GM12874 (cell line): ENCODE data around the gene TRPM3.

Experiments used
- CTCF ChIP-seq: IDR thresholded peaks from 2 replicates; pipeline ENCODE4 v1.5.1; 2011; ENCODE audit warnings: low read depth, mild to moderate bottlenecking, control low read depth, low read length, moderate library complexity; ENCODE audit not compliant: insufficient read depth

Gene TRPM3

DNA sequence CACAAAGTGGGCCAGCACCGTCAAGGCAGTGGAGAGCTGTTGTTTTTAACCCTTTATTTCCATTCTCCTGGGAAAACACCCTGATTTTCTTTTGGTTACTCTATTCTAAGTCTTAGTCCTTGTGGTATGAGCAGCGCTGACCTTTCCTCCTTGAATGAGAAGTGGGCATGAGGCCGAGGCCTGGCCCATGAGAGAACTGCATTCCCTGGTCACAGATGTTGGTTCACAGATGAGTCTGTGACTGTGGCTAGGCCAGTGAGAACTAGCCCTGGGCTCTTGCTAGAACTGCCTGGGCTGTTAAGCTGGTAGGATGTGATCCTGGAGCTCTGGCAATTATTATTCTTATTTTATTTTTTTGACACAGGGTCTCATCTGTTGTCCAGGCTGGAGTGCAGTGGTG lies 635.3 kb downstream of the TRPM3 start:
- TF ChIP-seq CTCF, result no peak

- no peak for TF ChIP-seq CTCF
These were observed 636.1 kb downstream of the TRPM3 start for GRCh38 chr9:70485273-70485858.

GRCh38 chr9:70484232-70485130 lies 636.9 kb downstream of the TRPM3 start:
- TF ChIP-seq CTCF, result peak; percentile 56; the same call in 1 of the 2 replicates

GRCh38 chr9:70481471-70481870 lies 640.0 kb downstream of the TRPM3 start:
- no peak for TF ChIP-seq CTCF

- no peak for TF ChIP-seq CTCF
These were observed 640.9 kb downstream of the TRPM3 start for GRCh38 chr9:70480405-70480980.

DNA sequence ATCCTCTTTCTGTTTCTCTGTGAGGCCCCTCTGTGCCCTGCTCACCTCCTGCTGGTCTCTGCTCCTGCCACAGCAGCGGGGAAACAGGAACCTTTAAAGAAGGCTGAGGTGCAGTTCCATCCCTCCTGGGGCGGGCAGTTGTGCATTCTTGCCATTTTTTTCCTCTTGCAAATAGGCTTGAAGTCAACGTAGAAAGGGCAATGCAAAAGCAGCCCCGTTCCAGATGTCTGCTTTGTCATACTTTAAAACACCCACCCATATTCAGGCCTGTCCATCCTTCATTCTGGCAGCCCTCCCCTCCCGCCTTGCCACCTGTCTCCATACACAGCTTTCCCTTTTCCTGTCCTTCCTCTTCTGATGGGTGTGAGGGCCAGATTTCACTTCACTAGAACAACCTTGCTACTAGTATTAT lies 641.5 kb downstream of the TRPM3 start:
- TF ChIP-seq CTCF, result no peak
